Activated CD4-positive, alpha-beta T cell treated with anti-CD3 and anti-CD28 coated beads, Interleukin-2, amount 50 U/mL, for 1 hour (primary cell): ENCODE data around the gene COL27A1.

Experiments
- DNase-seq: peaks from one replicate; pipeline ENCODE4 v3.0.0-alpha.2; 2020

COL27A1 gene

DNA sequence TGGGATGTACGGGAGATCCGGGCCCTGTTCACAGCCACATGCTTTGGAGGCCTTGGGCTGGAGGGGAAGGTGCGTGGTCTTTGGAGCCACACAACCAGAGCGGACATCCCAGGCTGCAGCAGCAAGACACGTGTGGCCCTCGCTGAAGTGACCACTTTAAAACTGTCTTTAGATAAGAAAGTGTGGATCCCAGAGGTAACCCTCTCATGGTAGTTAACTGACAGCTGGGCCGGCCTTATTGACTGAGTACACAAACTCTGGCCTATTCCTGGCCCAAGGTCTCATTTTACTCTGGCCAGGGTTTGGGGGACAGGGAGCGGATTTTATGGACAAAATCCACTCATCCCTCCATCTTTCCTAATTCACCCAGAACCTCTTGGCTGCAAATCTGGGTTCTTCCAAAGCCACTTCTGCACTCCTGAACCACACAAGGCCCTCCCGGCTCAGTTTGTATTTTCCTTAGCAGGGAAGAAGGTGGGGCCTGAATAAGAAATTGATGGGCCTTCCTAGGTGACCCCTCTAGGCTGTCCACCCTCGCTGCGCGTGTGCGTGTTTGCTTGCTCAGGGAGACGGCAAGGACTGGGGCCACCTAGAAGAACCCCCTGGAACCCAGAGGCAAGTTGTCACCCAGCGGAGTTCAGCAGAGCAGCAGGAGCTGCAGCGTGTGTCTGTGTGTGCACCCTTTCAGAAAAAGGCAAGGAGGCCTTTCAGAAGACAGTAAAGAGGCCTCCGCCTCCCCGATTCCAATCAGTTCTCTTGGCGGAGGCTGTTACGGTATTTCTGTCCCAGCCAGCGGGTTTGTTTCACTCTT lies 94.3 kb downstream of the COL27A1 start:
- no peak for DNase-seq

DNA sequence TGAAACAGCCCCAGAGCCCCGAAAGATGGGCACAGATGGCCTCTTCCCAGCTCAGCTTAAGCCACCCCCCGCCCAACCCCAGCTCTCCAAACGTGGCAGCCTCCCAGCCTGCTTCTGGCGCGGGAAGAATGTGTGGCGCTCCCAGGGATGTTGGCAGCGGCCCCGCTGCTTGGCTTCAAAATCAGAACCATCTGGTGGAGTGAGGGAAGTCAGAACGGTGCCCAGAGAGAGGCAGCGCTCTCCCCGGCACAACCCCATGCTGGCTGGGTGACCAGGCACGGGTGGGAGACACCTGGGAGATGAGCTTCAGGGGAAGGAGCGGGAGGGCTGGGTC lies 94.9 kb downstream of the COL27A1 start:
- no peak for DNase-seq

DNA sequence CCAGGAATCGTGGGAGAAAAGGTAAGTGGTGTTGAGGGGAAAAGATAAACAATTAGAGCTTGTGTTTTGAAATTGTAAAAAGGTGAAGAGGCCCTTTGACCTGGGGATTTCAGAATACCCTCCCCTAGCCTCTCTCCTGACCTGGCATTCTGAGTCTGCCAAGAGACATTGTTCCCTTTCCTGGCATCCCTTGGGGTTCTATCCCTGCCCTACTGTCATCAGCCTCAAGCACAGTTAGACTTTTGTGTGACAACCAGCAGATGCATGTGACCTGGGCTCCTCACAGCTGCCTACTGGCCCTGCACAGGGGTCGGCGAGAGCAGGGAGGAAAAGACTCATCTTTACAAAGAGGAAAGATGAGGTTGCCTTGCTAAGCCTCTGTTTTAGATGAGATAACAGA lies 95.3 kb downstream of the COL27A1 start:
- no peak for DNase-seq

DNA sequence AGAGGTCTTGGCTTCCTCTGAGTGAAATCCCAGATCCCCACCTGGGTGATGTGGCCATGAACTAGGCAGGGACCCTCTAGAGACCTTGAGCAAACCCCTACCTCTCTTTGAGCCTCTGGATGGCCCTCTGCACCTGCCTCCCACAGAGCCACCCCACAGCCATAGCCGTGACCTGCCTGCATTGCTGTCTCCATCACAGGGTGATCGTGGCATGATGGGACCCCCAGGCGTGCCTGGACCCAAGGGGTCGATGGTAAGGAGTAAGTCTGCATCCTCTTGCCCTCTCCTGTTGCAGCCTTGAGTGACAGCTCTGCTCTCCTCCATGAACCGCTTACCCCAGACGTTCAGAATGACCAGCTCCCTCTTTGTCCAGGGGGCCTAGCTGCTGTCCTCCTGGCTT lies 97.1 kb downstream of the COL27A1 start:
- DNase-seq: no peak

DNA sequence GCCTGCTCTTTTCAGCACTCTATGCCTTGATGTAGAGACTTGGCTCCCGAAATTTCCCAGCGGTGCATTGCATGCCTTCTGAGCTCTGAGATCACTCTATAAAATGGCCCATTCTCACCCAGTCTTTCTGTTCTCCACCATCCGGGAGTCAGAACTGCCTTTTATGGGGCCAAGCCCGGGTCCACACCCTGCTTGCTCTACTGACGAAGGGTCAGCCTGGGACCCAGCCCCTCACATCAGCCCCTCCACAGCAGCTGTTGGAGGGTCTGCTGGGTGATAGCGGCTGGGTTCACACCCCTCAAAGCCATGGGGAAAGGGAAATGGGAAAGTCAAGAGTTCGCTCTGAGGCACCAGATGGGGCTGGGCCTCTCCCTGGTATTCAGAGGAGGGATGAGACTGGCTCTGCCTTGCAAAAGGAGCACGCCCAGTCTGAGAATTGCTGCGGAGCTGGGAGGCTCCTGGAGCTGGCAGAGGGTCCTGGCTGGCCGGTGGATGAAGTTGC lies 101.5 kb downstream of the COL27A1 start:
- DNase-seq: no peak

DNA sequence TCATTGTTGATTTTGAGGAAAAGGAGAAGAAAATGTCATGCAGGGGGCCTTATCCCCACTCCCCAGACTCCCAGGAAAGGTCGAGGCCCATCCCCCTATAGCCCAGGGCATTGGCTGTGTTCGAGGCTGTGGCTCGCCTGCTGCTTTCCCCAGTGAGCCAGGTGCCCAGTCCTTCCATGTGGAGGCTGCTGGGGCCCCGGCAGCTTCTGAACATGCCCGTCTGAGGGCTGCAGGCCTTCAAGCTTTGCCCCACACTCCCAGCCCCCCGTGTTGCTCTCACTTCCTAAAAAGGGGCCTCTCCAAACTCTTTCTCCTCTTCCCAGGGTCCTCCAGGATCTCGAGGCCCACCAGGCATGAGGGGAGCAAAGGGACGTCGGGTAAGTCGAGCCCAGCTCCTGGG lies 102.9 kb downstream of the COL27A1 start:
- no peak for DNase-seq

DNA sequence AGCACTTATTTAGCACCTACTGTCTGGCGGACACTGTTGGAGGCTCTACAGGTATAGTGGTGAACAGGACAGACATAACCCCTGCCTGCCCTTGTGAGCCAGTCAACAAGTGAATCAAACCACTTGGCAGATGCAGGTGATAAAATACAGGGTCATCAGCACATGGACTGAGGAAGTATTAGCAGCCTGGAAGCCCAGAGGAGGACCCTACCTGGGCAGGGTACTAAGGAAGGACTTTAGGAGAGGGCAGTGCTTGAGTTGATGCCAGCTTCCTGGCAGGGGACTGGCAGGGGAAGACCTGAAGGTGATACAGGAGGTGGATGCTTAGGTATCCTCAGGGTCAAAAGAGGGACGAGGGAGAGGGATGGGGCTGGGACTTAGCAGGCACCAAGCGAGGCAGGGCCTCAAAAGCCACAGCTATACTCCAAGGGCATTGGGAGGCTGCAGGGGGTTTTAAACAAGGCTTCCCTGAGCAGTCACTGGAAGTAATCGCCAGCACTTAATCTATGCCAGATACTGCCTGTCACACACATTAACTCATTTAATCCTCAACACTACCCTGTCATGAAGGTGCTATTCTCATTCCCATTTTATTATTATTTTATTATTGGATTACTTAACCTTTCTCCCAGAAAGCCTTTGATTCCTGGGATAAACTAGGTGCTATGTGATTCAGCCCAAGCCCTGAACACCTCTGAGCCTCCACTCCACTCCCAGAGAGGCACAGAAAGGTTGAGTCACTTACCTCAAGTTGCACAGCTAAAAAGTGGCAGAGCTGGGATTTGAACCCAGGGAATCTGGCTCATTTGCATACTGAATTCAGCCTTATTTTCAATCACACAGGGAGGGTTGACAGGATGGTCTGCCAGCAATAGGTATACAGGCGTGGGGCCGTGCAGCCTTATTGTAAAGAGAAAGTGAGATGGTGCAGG lies 103.8 kb downstream of the COL27A1 start:
- no peak for DNase-seq

DNA sequence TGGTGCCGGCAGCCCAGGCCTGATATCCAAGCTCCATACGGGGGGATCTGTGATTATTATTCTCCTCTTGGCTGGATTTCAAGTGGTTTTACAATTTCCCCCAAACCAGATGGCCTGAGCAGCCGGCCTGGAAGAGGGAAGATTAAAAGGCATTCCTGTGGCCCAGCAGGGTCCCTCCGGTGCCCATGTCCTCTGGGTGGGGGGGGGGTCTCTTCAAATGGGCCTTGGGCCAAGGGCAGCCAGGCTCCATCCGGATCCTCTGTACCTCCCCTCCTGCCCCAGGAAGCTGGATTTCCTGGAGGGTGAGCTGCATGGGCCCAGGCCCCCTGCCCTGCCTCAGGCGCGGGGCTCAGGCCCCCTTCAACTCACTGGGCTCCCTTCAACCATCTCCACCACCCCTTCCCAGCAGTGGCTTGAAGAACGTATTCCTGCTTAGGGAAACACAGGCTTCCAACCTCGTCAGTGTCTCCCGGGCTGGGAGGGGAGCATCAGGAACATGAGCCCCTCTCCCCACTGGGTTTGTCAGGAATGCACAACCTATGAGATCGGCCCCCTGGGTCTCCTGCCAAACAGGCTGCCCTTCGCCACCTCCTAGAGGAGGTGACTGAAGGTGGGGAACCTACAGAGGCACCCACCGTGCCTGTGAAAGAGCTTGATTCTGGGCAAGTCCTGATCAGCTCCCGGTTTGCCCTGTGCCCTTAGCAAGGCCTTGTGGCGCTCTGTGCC lies 104.6 kb downstream of the COL27A1 start:
- DNase-seq: no peak

DNA sequence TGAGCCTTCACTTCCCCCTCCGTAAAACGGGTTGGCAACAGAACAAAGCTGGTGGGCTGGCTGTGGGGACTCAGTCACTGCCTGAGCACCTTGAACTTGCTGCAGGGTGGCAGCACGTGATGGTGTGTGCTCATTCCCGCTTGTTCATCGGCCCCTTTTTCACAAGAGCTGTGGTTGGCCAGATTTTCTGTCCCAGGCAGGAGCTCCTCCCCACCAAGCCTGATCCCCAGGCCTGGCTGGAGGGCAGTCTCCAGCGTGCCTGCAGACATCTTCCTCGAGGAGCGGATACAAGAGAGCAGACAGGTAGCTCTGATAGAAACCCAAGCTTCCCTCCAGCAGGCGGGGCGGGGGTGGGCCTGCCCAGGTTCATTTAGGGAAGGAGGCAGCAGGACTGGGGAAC lies 105.7 kb downstream of the COL27A1 start:
- DNase-seq: no peak

DNA sequence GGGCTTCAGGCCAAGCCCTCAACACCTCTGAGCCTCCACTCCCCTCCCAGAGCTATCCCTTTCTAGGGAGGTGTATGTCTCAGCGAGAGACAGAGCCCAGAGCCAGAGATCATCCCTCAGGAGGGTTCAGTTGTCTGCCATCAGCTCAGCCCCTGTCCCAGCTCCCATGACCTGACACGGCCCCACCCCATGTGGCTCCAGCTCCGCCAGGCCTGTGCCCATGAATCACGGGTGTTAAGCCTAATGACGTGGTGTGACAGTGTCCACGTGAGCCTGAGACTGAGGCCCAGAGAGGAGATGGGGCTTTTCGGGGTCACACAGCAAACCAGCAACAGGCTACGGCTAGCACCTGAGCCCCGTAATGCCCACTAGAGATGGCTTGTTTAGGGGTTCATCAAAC lies 106.7 kb downstream of the COL27A1 start:
- no peak for DNase-seq

DNA sequence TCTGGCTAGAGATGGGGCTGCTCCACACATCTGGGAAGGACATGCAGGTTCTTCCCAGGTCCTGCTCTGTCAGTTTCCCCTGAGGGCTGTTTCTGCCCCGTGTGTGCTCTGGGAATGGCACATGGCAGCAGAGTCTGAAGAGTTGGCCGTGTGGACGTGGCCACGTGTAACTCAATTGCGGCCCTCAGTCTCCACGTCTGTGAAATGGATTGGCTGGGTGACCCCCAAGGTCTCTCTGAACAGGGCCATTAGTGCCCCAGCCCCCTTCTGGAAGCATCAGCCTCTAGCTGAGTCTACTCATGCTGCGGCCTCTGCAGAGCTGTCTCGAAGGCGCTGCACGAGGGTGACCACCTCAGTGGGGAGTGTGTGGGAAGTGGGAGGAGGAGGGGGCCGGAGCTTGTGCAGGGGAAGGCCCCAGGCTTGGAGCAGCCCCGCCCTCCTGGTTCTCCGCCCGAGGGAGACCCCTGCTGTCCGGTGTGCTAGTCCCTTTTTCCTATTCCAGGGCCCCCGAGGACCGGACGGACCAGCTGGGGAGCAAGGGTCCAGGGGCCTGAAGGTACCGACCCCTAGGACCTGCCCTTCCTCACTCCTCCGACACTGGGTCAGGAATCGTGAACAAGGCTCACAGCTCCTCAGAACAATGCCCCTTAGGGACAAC lies 108.6 kb downstream of the COL27A1 start:
- DNase-seq: no peak

DNA sequence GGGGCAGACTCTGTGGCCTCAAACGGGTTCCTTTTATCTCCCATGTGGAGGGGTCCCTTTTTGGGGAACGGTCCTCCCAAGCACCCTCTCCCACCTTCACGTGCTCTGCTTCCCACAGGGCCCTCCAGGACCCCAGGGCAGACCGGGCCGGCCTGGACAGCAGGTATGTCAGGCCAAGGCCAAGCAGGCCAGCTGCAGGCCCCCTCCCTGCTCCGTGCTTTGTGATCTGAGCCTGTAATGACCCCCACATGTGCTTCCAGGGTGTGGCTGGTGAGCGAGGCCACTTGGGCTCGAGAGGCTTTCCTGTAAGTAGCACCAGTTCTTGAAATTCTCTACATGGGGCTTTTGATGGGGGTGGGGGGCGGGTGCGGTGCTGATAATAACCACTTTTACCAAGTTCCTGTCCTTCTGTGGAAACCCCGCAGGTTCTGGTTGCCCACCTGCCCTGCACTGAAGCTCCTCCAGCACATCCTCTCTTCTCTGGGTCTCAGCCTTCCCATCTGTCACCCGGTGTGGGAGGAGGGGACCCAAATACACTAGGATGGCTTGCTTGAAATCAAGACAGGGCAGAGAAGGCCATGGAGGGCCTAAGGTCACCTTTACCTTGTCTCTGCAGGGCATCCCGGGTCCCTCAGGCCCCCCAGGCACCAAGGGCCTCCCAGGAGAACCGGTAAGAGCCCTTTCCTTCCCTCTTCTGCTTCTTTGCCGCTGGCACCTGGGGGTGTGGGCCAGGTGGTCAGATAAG lies 109.6 kb downstream of the COL27A1 start:
- no peak for DNase-seq

DNA sequence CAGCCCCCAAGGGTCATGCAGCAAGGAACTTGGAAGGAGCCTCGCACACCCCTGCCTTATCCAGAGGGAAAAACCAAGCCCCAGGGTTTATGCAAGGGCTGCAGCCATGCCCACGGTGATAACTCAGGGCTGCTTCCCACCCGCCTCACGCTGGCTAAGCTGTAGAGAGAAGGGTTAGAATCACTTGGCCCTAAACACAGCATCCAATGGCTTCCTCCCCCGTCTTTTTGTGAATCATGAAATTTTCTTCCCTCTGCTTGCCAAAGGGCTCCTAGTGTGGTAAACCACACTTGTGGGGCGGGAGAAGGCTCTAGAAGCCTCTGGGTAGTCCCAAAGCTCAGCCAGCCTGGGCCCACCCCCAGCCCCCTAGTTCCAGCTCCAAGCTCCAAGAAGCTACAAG lies 111.6 kb downstream of the COL27A1 start:
- no peak for DNase-seq

DNA sequence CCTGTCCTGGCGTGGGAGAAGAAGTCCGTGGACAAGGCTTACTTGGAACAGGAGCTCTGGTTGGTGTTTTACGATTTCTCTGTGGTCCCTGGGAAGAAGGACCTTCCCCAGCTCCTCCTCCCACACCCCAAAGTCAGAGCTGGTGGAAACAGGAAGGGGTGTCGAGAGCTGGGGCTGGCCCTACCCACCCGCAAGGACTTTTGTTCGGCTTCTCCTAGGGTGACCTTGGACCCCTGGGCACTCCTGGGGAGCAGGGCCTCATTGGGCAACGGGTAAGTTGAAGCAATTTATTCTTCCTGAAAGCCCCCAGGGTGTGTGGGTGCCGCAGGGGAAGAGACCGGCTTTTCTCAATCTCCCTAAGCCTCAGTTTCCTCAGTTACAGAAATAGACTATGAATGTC lies 113.7 kb downstream of the COL27A1 start:
- DNase-seq: no peak

DNA sequence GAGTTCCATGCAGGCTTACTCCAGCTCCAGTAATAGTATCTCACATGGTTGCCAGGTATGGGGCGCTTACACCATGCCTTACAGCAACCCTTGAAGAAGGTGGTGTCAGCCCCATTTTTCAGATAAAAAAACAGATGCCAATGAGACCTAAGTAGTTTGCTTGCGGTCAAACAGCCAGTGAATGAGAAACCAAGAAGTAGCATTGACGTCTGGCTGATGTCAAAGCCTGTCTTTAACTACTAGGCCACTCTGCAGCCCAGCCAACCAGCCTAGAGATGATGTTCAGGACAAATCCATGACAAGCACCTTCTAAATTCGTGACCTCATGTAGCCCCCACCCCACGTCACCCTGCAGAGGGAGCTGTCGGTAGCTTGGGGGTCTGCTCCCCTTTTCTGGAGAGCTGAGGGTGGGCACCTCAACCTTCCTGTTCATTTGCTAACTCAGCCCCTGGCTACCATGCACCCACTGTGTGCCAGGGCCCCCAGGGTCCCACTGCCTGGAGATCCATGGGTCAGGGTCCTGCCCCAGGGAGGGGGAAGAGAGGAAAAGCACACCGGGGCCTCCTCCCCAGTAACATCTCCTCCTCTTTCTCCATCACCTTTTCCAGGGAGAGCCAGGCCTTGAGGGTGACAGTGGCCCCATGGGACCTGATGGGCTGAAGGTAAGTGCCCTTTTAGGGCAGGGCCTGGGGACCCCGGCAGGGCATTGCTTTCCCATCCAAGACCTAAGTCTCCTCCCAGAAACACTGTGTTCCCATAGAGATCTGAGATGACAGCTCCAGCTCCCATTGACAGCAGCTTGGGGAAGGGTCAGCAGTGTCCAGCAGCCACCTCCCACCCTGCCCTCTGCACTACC lies 115.0 kb downstream of the COL27A1 start:
- no peak for DNase-seq

DNA sequence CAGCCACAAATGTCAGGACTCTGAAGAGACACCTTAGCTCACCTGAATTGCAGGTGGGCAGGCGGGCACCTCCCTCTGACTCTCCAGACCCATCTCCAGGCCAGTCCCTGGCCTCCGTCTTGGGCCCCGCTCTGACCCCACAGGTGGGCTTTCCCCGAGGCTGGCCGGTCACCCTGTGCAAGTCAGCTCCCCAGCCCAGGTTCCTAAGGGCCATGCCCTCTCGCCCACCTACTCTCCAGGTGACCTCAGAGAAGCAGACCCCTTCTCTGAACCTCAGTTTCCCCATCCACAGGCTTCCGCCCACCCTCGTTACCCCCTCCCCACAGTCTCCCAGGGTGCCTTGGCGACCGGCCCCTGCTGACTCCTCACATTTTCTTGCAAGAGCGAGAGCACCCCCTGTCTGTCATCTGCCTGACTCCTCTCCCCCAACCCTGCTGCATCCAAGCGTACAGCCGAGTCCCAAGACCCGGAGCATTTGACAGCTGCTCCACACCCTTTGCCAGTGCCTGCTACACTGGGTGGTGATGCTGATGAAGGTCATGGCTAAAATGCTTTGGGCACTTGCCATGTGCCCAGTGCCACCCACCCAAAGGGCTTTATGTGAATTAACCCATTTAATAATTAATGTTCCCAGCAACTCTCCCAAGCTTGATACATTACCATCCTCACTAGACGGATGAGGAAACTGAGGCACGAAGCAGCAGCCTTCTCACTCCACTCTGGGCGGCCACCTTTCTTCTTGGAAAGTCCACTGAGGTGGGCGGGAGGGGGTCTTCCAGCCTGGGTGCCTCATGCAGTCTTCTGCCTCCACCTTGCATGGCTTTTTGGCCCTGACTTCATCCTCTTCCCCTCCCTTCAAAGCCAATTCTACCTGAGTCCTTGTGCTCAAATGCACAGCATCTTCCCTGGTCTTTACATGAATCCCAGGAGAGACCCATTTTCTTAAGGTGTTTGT lies 116.5 kb downstream of the COL27A1 start:
- no peak for DNase-seq

DNA sequence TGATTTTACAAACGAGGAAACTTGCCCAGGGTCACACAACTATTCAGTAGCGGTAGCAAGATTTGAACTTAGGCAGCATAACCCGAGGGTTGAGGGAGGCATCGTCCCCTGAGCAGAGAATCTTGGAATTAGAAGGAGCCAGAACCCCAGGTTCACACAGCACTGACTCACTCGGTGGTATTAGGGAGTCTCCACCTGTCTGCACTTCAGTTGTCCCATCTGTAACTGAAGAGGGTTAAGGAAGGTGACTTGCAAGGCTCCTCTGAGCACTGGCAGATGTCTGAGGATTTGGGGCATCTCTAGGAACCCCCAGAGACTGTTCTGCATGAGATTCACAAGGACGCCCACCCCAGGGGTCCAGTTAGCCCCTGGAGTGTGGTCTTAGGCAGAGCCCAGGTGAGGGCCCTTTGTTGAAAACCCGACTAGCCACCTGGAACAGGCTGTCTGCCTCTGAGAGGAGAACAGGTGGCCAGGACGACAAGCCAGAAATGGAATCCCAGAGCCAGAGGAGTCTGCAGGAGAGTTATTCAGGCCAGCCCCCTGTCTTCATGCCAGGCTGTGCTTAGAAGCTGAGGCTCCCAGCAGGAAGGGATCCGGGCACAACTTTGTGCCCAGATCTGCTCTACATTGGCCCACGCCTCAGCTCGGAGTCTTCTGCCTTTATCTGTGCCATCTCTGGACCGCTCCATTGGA lies 117.5 kb downstream of the COL27A1 start:
- no peak for DNase-seq

DNA sequence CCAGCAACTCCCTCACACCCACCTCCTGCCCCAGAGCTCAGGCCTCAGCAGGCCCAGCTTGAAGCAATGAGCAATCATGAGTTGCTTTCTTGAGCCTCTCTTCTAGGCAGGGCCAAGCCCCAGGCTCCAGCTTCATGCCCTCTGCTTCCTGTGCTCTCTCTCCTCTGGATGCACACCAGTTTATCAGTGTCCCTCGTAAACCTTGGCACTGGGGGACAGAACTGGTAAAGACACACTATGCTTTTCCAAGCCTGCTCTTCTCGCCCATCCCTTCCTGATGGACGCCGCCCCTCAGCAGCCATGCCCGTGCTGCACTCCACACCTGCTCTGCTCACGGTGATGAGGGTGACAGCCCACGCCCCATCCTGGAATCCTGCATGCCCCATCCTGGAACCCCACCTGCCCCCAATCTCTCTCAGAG lies 118.1 kb downstream of the COL27A1 start:
- no peak for DNase-seq

DNA sequence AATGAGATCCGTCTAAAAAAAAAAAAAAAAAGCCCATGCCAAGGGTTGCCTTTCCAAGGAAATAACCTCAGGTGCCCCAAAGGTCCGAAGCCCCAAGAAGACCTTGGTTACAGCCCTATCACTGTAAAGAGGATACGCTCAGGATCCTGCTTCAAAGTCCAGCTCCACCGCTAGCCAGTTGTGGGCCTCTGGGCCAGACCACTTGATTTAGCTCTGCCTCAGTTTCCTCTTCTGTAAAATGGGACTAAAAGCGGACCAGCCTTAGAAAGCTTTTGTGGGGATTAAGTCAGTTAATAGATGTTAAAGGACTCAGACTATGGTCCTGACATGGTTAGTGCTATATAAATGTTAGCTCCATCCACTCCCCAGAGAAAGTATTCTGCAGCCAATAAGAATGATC lies 118.9 kb downstream of the COL27A1 start:
- DNase-seq: no peak
